Skin epidermis (tissue), 12 donors: ENCODE results near the gene ARSB.
"Not testable (repeated sequence)": the region's sequence is repeated elsewhere in the genome, so short reads cannot be mapped to it uniquely, and the experiment has no call there.

Experiments used
- H3K27ac ChIP-seq, 21 experiments: fragments of 200-600 bp; sonication (generic) in 11 of 21; one replicate each; pipeline ENCODE4 v1.5.0; 2020; ENCODE audit warnings: mild to moderate bottlenecking in 3 of 21, inconsistent platforms in 2 of 21, moderate library complexity in 2 of 21
- H3K4me3 ChIP-seq, 7 experiments: fragments of 200-600 bp; sonication (generic) in 2 of 7; one replicate each; pipeline ENCODE4 v1.5.0; 2020; ENCODE audit warnings: inconsistent platforms in 2 of 7, mild to moderate bottlenecking in 2 of 7, moderate library complexity in 1 of 7

The ARSB gene

GRCh38 chr5:78765756-78766411 lies 219.2 kb downstream of the ARSB start:
- Histone ChIP-seq H3K4me3 (no peak overlapping the region), H3K27ac (no peak overlapping the region)

DNA sequence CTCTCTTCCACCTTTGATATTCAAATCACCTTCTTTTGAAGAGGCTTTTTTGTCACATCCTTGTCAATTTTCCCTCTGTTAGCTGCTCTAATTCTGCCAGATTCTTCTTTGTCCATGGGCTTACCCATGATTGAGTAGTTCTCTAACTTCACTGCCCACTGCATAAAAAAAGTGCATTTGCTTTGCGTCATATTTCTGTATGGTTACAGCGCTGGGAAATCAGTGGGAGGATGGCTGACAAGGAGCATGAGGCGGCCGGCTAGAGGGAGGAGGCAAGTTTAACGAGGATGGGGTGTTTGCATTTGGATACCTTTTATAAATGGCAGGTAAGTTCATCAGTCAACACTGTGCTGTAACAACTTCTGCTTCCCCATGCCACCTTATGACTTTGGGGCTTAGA lies 220.0 kb downstream of the ARSB start:
- no peak overlapping the region for H3K27ac ChIP-seq

GRCh38 chr5:78763659-78764189 lies 221.4 kb downstream of the ARSB start:
- Histone ChIP-seq H3K27ac (no peak overlapping the region), H3K4me3 (no peak overlapping the region)

More for the DNA sequence above, 220.0 kb downstream of the ARSB start:
- no peak overlapping the region for H3K4me3 ChIP-seq

GRCh38 chr5:78762743-78763142 lies 222.4 kb downstream of the ARSB start:
- not testable (repeated sequence) for H3K27ac ChIP-seq, H3K4me3 ChIP-seq

GRCh38 chr5:78761840-78762239 lies 223.3 kb downstream of the ARSB start:
- H3K27ac ChIP-seq, result no peak overlapping the region
- no peak overlapping the region for H3K4me3 ChIP-seq

GRCh38 chr5:78760770-78761169 lies 224.3 kb downstream of the ARSB start:
- Histone ChIP-seq H3K27ac (no peak overlapping the region), H3K4me3 (no peak overlapping the region)

DNA sequence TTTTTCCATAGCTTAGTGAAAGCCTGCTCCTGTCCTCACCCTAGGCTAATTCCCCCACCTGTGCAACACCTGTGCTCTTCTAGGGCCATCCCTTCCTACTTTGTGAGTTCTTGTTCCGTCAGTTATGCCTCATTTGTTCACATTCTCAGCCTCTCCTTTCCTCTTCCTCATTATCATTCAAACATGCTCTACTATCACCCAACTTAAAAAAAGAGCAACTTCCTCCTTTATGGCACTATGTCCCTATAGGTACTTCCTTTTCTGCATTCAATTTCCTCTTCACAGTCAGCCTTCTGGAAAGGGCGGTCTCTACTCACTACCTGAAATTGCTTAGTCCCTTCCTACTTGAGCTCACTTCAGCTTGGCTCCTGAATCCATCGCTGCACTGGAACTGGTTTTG lies 224.7 kb downstream of the ARSB start:
- Histone ChIP-seq H3K4me3 (no peak overlapping the region), H3K27ac (no peak overlapping the region)

GRCh38 chr5:78758169-78758839 lies 226.8 kb downstream of the ARSB start:
- H3K27ac ChIP-seq, result peak overlapping the region in 6 of 21 experiments; percentile 33 to 75 (median 51)

DNA sequence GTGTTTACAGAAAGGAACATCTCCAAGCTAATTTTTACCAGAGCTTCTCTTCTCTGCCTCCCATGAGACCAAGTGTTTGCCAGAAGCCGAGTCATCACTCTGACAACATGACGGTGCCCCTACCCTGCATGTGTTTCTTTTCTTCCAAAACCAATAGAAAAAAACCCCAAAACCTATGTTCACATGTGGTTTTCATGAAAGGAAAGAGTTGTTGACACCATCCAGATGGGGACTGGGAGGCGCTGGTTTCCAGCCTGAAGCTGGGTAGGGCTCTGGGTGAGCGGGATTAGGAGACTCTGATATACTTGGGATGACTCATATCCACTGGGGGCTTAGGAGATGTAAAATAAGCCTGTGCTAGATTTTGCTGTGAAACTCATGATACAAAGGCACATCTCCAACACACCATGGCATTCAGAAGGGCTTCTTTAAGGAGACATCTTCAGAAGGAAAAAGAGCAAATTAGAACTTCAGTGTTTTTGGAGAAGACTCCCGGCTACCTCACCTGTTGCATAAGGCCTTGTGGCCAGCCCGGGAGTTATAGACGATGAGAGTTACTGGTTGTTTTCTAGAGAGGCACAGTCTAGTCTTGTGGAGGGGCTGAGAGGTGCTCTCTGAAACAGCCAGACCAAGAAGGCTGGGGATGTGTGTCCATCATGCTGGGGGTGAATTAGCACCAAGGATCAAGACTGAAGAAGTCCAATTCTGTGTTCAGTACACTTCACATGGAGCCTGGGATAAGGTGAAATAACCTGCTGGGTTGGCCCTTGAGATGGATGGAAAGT lies 227.6 kb downstream of the ARSB start:
- Histone ChIP-seq H3K4me3 (no peak overlapping the region), H3K27ac (peak overlapping the region in 8 of 21 experiments; percentile 11 to 75 (median 49))

More at GRCh38 chr5:78758169-78758839, 226.8 kb downstream of the ARSB start:
- H3K4me3 ChIP-seq, result no peak overlapping the region

GRCh38 chr5:78756858-78757257 lies 228.3 kb downstream of the ARSB start:
- Histone ChIP-seq H3K4me3 (no peak overlapping the region), H3K27ac (peak overlapping the region in 3 of 21 experiments; percentile 51 to 65 (median 64))

DNA sequence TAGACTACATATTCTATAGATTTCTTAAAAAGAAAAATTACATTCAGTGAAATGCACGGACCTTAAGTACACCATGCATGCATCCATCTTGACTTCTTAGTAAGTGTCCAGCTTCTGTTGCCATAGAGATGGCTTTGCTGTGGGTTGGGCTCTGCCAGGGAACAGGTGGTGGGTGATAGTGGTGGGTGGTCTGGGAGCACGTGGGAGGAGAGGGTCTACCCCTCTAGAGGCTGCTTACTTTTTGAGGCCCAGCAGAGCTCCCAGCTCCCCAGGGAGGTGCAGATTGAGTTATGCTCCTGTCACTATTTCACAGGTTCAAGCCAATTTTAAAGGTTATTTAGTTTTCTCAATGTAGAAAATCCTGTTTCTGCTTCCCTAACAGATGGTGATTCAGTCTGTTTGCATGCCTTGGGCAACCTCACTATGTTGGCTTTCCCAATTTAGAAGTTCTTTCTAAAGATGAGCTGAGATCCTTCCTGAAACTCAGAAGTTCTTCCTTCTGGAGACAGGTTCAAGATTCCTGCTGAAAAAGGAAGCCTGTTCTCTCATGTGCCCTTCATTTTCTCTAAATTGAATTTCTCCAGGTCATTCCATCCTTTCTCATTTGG lies 229.2 kb downstream of the ARSB start:
- Histone ChIP-seq H3K4me3 (no peak overlapping the region), H3K27ac (peak overlapping the region in 3 of 21 experiments; percentile 2 to 64 (median 51))

DNA sequence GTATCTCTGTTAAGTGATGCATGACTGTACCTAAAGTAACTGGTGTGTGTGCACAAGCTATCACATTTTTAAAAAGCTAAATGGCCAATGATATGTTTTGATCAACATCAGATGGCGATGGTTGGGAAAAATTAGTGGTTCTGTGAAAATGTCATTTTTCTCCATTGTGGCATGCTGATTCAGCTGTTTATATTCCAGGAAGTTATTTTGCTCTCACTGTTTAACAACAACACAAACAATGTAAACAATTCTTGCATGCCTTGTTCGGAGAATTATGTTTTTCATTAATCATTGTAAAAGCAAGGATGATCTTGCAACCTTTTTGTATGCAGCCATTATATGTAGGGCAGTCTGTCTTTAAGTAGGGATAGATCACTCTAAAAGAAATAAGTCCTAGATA lies 230.5 kb downstream of the ARSB start:
- Histone ChIP-seq H3K4me3 (no peak overlapping the region), H3K27ac (no peak overlapping the region)

- H3K27ac ChIP-seq, result peak overlapping the region in 2 of 21 experiments; percentile 1 to 33
- no peak overlapping the region for H3K4me3 ChIP-seq
These were observed 232.0 kb downstream of the ARSB start for GRCh38 chr5:78753093-78753531.

DNA sequence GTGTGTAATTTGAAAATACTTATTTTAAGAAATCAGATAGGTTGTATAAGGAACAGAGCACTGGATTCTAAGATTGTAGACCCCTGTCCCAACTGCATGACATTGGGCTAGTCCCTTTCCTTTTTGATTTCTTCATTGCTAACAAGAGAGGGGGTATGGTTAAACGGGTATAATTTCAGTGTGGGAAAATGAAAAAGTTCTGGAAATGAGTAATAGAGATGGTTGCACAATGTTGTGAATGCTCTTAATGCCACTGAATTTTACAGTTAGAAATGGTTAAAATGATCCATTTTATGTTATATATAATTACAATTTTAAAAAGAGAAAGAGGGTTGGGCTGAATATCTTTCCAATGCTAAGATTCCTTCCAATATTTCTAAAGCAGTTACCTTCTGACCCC lies 233.2 kb downstream of the ARSB start:
- H3K4me3 ChIP-seq, result no peak overlapping the region
- H3K27ac ChIP-seq, result peak overlapping the region in 1 of 21 experiments; percentile 15

DNA sequence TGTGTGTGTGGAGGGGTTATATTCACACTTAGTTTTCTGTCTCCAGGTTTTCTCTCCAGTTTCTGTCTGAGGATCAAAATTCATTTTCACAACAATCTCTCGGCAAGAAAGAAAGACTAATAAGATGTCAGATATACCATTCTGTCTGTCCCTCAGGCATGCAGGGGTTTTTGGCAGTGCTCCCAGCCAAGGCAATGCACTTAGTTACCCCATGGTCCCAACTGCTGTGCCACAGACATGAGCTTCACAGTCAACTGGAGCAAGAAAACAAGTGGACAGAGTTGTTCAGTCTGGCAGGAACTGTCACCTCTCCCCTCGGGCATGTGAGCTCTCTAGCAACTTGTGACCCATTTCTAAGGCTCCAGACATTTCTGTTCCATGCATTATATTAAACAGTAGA lies 234.8 kb downstream of the ARSB start:
- no peak overlapping the region for H3K27ac ChIP-seq
- no peak overlapping the region for H3K4me3 ChIP-seq

DNA sequence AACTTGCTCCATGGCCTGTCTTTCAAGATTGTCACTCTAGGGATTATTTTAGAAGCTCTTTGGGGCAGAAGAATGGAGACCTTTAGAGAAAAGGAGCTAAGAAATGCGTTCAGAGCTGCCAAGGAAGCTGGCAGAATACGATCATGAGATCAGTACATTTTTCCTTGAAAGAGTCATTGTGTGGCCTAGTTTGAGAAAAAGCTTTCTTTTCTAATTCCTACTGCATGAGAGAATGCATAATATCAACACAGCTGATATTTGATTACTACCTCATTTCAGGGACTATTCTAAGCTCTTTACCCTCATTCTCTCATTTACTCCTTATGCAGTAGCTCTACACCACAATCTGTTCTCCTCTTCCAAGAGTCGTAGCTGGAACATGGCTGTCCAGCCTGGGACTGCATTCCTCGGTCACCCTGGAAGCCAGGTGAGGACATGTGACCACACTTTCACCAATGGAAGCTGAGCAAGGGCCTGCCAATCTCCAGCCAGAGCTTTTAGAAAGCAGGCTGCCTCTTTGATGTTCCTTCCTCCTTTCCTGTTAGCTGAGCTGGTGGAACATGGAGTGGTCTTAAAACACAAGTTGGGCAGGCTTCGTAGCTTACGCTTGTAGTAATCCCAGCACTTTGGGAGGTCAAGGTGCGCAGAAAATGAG lies 237.3 kb downstream of the ARSB start:
- Histone ChIP-seq H3K4me3 (no peak overlapping the region), H3K27ac (peak overlapping the region in 6 of 21 experiments; percentile 9 to 68 (median 40))

- H3K27ac ChIP-seq, result peak overlapping the region in 6 of 21 experiments; percentile 15 to 68 (median 48)
These were observed 238.1 kb downstream of the ARSB start for GRCh38 chr5:78747055-78747454.

DNA sequence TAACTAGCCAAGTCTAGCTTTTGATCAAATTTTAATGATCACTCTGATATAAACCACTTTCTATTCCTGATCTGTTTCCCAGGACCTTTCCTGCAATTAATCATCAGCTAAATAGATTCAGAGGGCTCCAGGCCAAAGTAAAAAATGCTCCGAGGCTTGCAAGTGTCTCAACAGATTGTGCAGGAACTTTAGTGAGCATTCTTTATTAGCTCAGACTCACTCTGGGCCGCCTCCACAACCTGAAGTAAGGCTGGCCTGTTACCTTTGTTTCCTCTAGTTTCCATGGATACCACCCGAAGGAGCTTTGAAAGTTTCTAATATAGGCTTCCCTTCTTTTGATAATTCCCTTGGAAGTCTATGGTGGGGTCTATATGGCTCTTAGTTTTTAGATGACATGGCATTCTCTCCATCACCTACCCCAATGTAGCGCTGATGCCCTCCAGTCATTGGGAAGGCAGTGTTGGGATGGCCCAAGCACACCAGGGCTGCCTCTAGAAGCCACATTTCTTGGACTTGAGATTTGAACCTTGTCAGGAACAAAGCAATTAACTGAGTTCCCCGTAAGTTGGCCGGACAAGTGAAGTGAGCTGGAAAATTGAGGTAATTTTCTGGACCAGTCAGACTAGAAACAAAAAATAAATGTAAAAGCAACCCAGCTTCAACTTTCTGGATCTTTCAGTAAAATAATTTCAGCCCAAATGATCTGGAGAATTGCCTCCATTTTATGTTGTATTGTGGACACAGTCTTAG lies 238.9 kb downstream of the ARSB start:
- Histone ChIP-seq H3K4me3 (no peak overlapping the region), H3K27ac (peak overlapping the region in 1 of 21 experiments; percentile 68)

More at GRCh38 chr5:78747055-78747454, 238.1 kb downstream of the ARSB start:
- H3K4me3 ChIP-seq, result no peak overlapping the region
